GM12873 (cell line): ENCODE results near the gene AOAH.

Experiments used
- CTCF ChIP-seq: IDR thresholded peaks from 2 replicates; pipeline ENCODE4 v1.5.1; 2012; ENCODE audit warnings: low read depth, mild to moderate bottlenecking, moderate library complexity, low read length, control low read depth; ENCODE audit not compliant: insufficient read depth; ENCODE audit errors: missing control alignments

The AOAH gene

GRCh38 chr7:36747280-36748016 lies 23.2 kb upstream of the AOAH start:
- no peak for TF ChIP-seq CTCF

GRCh38 chr7:36746347-36746746 lies 22.1 kb upstream of the AOAH start:
- no peak for TF ChIP-seq CTCF

- TF ChIP-seq CTCF = no peak
Measured at GRCh38 chr7:36742911-36743775, 18.8 kb upstream of the AOAH start.

- TF ChIP-seq CTCF = no peak
Measured at GRCh38 chr7:36741866-36742265, 17.6 kb upstream of the AOAH start.

GRCh38 chr7:36739351-36739750 lies 15.1 kb upstream of the AOAH start:
- no peak for TF ChIP-seq CTCF

- no peak for TF ChIP-seq CTCF
Measured at GRCh38 chr7:36736899-36737211, 12.6 kb upstream of the AOAH start.

GRCh38 chr7:36736090-36736898 lies 12.0 kb upstream of the AOAH start:
- TF ChIP-seq CTCF = no peak
